Renal cortex interstitium (tissue), 11 donors: ENCODE data around the gene ARRB1. TPM values are rescaled to one million over a fixed set of nuclear protein-coding genes. Genes with fewer than 3 reads are reported as not detected.
"Not testable (repeated sequence)": the region's sequence is repeated elsewhere in the genome, so short reads cannot be mapped to it uniquely, and the experiment has no call there.

Experiments used
- DNase-seq, 11 donors: peaks; one replicate each; pipeline ENCODE4 v3.0.0-alpha.2; 2013; ENCODE audit warnings: low read depth in 9 of 11, low spot score in 4 of 11; ENCODE audit errors: extremely low read depth in 1 of 11
- polyA plus RNA-seq, 3 donors: library from polyadenylated mRNA; unstranded; fragments of 120-200 nt; gene quantifications; one replicate each; pipeline ENCODE4 v1.2.1, GENCODE V29; 2013; ENCODE audit not compliant: insufficient read length in 3 of 3

Gene ARRB1
- polyA plus RNA-seq, 3 donors = 18.7 to 28.6 (median 23.8) TPM

DNA sequence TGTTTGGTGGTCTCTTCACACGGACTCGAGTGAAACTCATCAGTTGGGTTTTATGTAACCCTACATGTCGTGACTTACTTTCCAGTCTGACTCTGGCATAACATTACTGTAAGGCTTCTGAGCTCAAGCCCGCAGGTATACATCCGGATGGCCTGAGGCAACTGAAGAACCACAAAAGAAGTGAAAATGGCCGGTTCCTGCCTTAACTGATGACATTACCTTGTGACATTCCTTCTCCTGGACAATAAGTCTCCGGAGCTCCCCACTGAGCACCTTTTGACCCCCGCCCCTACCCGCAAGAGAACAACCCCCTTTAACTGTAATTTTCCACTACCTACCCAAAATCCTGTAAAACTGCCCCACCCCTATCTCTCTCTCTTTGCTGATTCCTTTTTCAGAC is 19.7 kb downstream of the ARRB1 start:
- not testable (repeated sequence) for DNase-seq

DNA sequence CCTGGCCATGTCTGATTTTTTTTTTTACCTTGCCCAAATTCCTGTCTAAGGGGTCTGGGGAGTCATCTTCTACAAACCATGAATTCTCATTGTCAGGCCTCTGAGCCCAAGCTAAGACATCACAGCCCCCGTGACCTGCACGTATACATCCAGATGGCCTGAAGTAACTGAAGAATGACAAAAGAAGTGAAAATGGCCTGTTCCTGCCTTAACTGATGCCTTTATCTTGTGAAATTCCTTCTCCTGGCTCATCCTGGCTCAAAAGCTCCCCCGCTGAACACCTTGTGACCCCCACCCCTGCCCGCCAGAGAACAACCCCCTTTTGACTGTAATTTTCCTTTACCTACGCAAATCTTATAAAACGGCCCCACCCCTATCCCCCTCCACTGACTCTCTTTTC is 20.2 kb downstream of the ARRB1 start:
- DNase-seq = not testable (repeated sequence)

DNA sequence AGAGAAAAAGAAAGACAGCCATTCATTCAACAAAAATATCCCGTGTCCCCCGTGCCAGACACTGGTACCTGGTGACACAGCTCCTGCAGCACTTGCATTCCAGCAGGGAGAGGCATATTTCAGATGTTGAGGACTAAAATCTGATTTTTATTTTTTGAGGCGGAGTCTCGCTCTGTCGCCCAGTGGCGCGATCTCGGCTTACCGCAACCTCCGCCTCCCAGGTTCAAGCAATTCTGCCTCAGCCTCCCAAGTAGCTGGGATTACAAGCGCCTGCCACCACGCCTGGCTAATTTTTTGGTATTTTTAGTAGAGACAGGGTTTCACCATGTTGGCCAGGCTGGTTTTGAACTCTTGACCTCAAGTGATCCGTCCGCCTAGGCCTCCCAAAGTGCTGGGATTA is 20.6 kb downstream of the ARRB1 start:
- not testable (repeated sequence) for DNase-seq

DNA sequence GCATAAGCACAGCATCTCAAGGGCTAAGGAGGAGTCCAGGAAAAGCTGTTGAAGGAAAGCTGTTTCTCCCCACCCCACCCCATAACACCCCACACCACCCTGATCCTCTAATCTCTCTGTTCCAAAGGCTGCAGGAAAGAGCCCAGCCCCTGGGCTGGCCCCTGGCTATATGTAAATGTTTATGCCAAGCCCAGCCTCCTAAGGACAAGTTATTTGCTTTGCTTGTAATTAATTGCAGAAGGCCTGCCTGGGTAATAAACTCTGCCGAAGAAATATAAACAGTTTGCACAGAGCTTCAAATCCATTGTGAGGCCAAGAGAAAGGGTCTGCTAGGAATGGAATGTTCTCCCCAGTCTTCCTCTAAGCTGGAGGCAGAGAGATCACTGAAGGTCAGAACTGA is 21.2 kb downstream of the ARRB1 start:
- DNase-seq = peak in 1 of 11 donors; percentile 64

DNA sequence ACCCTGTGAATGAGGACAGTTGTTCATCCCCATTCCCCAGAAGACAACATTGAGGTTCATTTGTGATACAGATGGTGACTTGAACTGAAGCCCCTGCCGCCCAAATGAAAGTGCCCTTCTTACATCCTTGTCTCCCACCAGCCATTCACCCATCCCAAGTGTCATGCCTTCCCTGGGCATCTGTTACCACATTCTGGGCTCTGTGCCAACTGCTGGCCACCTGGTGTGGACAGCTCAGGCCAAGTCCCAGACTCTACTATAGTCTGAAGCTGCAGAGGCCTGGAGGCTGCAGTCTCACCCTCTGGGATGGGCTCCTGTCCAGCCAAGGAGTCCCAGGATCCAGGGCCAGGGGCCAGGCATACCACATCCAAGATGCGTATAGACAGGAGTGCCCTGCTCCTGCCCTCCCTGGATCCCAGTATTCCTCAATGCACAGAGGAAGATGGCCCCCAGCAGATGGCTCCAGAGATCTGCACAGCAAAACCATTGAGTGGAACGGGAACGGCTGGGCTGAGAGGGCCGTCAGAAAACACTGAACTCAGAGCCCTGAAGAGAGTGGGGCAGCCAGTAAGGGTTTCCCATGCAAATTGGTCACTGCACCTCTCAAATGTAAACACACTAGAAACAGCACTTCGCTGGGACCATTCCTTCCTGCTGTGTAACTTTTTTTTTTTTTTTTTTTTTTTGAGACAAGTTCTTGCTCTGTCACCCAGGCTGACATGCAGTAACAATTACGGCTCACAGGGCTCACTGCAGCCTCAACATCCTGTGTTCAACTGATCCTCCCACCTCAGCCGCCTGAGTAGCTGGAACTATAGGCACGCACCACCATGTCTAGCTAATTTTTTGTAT is 22.8 kb downstream of the ARRB1 start:
- DNase-seq = peak in 3 of 11 donors; percentile 63 to 79 (median 65)

DNA sequence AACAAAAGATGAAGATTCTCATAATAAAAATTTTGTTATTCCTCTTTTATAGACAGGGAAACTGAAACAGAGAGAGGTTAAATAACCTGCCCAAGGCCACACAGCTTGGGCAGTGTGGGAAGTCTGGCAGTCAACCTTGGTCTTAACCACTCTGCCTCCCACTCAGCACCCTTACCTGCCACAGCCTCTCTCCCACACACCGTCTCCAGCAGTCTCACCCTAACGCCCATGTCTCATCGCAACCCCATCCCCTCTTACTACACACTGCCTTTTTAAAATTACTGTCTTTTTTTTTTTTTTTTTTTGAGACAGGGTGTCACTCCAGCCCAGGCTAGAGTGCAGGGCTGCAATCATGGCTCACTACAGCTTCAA is 25.0 kb downstream of the ARRB1 start:
- DNase-seq = no peak

DNA sequence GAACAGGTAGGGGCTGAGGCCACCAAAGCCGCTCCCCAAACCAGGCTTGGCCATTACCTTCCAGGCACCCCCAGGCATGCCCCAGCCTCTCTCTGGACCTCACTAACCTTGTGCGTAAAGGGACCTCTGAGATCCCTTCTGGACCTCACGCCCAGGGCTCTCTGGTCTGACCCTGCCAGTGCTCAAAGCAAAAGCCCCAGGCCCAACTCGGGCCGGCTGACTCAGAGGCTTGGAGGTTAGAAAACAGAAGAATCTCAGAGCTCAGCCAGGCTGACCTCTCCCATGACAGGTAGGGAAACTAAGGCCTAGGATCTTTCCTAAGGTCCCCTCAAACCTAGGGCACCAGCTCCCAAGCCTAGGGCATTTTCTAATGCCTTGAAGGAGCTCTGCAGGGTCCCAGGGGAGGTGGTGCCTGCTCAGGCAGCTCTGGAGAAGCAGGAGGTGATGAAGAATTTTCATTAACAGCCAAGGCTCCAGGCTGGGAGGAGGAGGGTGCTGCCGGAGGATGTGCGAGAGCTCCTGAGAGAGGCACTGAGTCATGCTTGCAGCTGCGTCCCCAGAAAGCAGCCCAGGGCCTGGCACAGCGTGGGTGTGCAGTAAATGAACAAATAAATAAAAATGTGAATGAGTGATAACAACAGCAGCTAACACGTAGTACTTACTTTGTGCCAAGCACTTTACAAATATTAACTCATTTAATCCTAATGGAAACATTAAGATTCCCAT is 25.6 kb downstream of the ARRB1 start:
- DNase-seq = no peak

DNA sequence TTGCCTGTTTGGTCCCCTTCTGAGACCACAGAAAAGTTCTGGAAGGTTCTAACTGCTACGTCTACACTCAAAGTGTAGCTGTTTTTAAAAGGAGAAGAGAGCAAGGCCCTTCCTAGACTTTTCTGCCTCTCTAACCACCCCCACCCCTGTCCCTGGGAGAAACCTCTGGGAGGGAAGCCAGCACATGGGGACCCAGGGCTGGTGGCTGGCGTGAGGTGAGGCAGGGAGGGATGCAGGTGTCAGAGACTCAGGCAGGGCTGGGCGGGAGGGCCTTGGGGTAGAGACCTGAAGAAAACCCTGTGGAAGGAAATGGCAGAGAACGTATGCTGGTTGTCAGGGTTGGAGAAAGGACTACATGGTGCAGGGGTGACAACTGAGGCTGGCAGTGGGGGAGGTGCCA is 26.7 kb downstream of the ARRB1 start:
- DNase-seq = no peak

DNA sequence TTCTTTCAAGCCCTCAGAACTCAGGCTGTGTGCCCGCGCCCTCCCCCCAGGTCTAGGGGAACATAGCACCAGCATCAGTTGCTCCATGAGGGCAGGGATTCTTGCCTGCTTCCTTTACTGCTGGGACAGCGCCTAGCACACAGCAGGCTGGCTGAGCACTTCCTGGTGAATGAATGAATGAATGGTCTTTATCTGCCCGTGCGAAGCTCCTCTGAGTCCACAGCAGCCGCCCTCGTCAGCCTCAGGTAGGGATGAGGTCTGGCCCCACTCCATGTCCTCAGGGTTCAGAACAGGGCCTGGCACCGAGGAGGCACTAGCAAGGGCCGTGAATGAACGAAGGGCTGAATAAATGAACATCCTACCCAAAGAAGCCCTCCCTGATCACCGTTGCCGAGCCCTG is 27.3 kb downstream of the ARRB1 start:
- DNase-seq = no peak

DNA sequence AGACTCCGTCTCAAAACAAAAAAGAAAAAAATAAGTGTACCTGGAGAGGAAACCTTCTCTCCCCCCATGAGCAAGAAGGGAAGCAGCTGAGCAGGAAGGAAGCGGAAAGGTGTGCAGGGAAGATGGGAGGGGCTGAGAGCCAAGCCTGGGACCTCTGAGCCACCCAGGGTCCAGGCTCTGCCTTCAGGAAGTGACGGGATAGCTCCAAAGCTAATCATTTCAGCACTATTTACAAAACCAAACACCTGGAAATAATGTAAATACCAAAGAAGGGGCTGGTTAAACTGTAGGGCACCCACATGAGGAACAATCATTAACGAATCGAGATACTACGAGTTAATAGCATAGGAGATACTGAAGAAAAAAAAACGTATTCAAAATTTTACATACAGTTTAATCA is 27.9 kb downstream of the ARRB1 start:
- DNase-seq = no peak

DNA sequence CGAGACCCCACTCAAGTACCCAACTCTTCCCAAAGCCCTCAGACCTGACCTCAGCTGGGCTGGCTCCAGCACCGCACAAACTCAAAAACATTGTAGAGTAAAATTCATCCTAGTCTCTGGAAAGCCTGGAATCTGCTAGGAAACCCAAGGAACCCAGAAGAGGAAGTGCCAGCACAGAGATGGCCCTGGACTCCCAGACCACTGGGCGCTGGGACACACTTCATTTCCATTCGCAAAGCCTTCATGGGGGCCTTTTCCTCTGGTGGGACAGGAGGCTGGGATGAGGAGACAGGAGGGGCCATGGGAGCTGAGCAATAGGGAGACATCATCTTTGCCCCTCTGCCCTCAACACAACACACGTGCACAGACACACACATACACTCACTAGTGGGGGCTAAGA is 30.8 kb downstream of the ARRB1 start:
- DNase-seq = no peak

DNA sequence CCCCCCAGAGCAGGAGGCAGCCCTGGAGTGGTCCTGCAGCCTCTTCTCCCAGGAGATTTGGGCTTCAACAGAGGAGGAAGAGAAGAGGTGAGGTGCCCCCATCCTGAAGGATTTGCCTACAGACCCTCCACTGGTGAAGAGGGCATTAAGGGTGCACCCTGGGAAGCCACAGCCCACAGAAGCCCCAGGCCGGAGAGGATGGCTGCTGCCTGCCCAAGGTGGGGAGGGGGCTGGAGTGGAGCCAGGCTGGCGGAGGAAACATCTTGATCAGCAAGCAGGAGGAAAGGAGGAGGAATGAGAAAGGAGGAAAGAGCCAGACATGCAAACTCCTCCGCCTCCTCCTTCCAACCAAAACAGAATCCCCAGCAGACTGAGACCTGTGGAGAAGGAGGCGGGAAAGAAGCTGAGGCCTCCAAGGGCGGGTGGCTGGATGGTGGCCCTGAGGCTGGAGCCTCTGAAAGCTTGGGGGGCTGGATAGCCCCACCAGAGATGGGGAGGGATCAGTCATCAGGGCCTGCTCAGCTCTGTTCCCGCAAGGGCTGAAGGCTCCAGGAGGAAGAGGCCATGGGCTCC is 31.3 kb downstream of the ARRB1 start:
- no peak for DNase-seq

DNA sequence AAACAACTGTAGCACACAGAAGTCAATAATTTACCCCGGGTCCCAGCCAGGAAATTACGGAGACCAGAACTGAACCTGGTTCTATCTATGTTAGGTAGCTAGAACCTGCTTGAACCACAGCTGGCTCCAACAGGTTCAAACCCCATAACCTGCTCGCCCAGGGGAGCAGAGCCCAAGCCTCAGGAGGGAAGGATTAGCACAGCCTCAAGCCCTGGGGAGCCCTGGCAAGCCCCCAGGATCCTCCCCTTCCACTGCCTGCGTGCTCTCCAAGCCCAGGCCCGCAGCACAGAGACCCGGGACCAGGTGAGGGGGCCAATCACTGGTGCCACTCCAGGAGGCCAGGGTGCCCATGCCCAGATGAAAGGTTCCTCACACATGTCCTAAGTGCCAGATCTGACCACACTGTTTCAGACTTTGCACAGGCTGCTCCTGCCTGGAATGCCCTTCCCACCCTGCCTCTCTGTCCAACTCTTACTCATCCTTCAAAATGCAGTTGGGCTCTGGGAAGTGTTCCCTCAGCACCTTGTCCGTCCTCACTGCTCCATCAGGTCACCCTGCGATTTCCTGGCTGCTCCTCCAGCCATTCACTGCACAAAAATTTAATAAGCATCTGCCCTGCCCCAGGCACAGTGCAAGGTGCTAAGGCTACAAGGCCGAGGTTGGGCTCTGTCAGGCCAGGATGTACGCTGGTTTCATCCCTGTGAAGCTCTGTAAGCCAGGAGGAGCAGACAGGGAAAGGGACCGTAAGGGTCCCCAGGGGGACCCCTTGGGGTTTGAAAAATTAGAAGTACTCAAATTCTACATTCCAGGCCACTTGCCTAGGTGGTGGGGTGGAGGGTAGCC is 32.2 kb downstream of the ARRB1 start:
- no peak for DNase-seq

DNA sequence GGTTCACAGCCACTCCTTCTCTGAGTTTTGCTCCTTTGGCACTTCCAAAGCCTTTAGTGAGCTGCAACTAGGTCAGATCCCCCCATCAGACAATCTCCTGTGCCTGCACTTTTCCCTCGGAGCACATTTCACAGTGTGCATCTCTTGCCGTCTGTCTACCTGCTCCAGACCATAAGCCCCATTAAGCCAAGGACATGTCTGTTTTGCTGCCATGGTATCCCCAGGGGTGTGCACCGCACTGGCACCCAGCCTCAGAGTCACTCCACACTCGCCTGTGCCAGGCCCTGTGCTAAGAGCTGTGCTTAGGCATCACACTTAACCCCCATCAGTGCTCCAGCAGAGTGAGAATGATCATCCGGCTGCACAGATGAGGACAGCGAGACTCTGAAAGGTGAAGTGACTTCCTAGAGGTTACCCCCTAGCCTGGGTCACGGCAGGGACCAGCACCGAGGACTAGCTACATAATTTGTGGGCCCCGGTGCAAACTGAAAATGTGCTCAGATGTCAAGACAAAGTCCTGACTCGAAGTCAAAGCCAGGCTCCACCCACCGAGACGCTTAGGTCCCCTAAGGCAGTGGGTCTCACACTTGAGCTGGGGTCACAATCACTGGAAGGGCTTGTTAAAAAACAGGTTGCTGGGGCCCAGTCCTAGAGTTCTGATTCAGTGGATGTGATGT is 33.9 kb downstream of the ARRB1 start:
- no peak for DNase-seq

DNA sequence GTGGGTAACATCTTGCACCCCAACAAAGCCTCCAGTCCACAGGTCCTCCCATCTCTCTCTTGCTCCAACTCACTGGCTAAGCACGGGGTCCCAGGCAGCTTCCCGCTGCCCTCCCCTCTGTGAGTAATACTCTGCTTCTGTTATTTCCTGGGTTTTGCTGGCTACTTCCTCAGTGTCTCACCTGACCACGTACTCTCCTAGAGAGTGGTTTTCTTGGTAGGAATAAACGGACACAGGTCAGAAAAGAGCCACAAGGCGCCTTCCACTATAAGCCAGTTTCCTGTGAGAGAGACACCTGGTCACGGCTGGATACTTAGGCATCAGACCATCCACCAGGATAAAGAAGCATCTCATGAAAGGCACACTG is 36.0 kb downstream of the ARRB1 start:
- DNase-seq = no peak

DNA sequence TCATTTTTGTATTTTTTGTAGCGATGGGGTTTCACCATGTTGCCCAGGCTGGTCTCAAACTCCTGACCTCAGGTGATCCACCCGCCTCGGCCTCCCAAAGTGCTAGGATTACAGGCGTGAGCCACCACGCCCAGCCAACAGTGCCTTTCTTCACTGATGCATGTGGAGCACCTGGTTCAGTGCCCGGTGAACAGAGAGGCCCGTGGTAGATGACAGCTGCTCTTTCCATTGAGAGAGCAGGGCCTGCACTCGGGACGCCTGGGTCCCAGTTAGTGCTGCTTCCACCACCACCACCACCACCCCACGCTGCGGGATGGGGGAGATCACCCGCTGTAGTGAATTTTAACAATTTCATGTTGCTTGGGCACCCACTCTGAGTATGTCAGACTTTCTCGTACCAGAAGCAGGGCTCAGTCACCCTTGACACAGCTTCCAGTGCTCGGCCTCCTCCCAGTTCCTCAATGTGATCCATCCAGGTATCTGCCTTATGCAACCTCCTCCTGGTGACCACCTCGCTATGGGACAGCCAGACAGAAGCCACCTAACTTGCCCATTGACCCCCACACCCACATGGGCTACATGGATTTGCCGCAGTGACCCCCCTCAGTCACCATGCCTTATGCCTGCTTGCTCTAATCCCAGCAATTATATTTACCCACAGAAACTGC is 36.6 kb downstream of the ARRB1 start:
- no peak for DNase-seq

DNA sequence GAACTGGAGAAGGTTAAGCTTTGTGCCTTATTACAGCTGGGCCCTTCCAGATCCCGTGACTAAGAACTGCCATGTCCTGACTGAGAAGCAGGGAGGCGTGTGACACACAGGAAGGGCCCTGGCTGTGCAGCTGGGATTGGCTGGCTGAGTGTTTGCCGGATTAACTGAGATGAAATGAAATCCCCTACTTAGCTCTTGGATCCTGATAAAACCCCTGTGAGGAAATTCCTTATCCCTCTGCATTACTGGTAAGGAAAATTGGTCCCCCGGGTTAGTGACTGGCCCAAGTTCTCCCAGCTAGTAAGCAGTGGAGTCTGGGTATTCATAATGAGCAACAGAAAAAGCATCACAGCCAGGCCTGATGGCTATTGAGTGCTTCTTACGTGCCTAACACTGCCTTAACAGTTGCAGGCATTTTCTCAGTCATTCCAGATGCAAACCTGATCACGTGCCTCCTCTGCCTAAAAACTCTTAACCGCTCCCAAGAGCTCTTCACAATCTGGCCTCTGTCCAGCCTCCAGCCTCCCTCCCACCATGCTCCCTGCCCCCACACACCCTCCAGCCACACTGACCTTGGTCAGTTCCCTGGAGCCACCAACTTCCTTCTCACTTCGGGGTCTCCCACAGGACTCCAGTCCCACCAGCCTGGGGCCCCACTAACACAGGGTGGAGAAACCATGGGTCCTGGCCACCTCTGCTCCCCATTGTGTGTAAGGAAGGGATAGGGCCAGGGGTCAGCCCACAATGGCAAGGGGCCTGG is 37.8 kb downstream of the ARRB1 start:
- DNase-seq = peak in 2 of 11 donors; percentile 43 to 53

DNA sequence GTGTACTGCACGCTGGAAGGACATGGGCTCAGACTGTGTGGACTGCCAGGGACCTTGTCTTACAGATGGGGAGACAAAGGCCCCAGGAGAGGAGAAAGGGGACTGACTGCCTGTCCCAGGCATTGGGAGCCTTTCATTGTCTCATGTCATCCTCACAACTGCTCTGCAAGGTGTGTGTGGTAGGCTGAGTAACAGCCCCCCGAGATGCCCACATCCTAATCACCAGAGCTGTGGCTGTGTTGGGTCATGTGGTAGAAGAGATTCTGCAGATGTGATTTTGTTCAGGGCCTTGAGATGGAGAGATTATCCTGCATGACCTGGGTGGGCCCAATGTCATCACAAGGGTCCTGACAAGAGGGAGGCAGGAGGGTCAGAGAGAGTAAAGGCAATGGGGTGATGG is 39.1 kb downstream of the ARRB1 start:
- DNase-seq = no peak
